SK-N-MC (cell line): ENCODE results near the gene WBP1L.

Experiments
- EZH2 ChIP-seq: fragments of 200-600 bp; sonication (generic); IDR thresholded peaks from one replicate; pipeline ENCODE4 v1.6.1; 2017; ENCODE audit warnings: antibody characterized with exemption
- FOXP2 ChIP-seq: optimal IDR thresholded peaks from 2 replicates; pipeline ENCODE3; 2011; ENCODE audit warnings: mild to moderate bottlenecking, moderate library complexity; ENCODE audit not compliant: insufficient read depth; ENCODE audit errors: extremely low read length, control extremely low read depth
- POLR2AphosphoS5 ChIP-seq: IDR thresholded peaks from 2 replicates; pipeline ENCODE4 v1.6.1; 2012; ENCODE audit warnings: mild to moderate bottlenecking, low read depth, low read length, borderline replicate concordance

- TF ChIP-seq EZH2 = no peak
- TF ChIP-seq FOXP2 = no peak
- no peak for TF ChIP-seq POLR2AphosphoS5
Observed at GRCh38 chr10:102780527-102780808, 36.7 kb downstream of the WBP1L start.
